ENCODE measurements around the gene SRMS.
"Not testable (repeated sequence)": the region's sequence is repeated elsewhere in the genome, so short reads cannot be mapped to it uniquely, and the experiment has no call there.

Gene SRMS

GRCh38 chr20:63522091-63522868 is 25.3 kb downstream of the SRMS start:
- no peak for DNase-seq (ENCODE audit: low spot score)

DNA sequence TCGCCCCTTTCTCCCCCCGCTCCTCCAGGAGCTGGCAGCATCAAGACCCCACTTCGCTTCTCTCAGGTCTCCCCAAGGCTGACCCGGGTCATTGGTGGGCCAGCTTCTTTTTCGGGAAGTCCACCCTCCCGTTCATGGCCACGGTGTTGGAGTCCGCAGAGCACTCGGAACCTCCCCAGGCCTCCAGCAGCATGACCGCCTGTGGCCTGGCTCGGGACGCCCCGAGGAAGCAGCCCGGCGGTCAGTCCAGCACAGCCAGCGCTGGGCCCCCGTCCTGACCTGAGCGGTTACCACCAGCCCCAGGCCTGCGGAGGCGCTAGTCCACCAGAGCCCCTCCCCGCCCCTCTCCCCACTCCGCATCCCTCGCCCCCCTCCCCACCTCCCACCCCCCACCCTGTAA is 25.9 kb downstream of the SRMS start:
- DNase-seq (ENCODE audit: low spot score): no peak

- no peak for DNase-seq (ENCODE audit: low spot score)
These were observed 26.5 kb downstream of the SRMS start for GRCh38 chr20:63520934-63521601.

DNA sequence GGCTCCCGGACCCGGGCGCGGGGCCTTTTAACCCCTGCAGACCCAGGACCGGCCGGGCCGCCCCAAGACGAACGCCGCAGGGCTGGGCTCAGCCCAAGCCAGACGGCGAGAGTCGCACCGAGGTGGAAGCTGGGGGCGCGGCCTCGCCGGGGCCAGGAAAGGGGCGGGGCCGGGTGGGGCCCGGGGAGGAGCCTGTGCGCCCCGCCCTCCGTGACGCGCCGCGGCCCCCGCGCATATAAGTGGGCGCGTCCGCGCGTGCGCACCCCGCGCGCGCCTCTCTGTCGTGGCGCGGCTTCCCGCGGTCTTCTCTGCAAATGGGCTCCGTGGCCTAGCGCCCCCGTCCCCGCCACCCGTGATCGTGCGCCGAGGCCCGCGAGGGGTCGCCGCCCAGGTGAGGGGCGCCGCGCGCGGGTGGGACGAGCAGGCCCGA is 27.0 kb downstream of the SRMS start, which contains the start of gene PPDPF:
Gene PPDPF (plus strand): TSS at position 262 of the 430 bp plus-strand sequence. CDS start 544 bp downstream, outside the sequence.
- DNase-seq (ENCODE audit: low spot score): peak; percentile 82

DNA sequence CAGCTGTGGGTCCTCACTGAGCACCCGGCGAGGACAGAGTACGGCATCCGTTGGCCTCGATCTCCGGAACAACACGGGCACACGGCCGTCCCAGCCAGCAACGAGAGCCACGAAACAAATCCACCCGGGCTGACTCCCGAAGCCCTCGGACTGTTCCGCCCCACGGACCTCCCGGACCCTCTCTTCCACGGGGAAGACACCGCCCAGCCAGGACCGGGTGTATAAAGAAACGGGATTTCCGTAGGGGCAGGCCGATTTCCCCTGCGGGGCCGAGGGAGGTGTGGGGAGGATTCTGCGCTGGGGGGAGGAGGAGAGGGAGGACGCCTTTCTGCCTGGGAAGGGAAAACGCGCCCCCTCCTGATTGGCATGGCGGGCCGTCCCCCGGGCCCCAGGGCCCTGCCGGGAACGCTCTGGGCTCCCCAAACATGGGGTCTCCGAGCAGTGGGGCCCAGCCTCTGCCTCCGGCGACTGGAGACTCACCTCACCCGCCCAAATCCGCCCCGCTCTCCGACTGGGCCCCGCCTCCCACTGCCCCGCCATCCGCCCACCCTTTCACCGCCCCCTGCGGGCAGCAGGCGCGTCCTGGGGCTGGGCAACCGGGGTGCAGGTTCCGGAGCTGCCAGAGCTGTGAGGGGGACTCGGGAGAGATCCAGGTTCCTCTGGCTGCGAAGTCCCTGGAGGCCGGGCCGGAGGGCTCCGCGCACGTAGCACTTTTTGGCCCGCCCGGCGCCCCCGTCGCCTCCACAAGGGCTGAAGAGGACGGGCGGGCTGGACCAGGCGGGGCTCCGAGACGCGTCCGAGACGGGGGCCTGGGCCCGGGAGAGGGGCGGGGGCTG is 27.7 kb downstream of the SRMS start:
- no peak for DNase-seq (ENCODE audit: low spot score)

GRCh38 chr20:63518946-63519667 is 28.4 kb downstream of the SRMS start:
- DNase-seq (ENCODE audit: low spot score): no peak

- DNase-seq (ENCODE audit: low spot score): no peak
These were observed 29.1 kb downstream of the SRMS start for GRCh38 chr20:63518351-63518861.

- DNase-seq (ENCODE audit: low spot score): no peak
These were observed 29.9 kb downstream of the SRMS start for GRCh38 chr20:63517376-63518309.

GRCh38 chr20:63514520-63514919 is 33.0 kb downstream of the SRMS start:
- DNase-seq (ENCODE audit: low spot score): not testable (repeated sequence)

- no peak for DNase-seq (ENCODE audit: low spot score)
These were observed 34.3 kb downstream of the SRMS start for GRCh38 chr20:63513207-63513606.

DNA sequence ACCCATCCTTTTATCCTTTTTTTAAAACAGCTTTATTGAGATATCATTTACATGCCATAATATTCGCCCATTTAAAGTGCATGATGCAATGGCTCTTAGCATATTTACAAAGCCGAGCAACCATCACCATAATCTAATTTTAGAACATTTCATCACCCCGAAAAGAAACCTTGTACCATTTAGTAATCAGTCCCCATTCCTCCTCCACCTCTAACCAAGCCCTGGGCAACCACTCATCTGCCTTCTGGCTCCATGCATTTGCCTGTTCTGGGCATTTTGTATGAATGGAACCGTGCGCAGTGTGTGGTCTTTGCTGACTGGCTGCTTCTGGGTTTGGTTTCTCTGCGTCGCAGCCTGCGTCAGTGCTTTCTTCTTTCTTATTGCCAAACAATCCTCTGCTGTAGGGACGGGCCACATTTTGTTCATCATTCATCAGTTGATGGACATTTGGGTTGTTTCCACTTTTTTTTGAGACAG is 38.4 kb downstream of the SRMS start:
- no peak for DNase-seq (ENCODE audit: low spot score)

DNA sequence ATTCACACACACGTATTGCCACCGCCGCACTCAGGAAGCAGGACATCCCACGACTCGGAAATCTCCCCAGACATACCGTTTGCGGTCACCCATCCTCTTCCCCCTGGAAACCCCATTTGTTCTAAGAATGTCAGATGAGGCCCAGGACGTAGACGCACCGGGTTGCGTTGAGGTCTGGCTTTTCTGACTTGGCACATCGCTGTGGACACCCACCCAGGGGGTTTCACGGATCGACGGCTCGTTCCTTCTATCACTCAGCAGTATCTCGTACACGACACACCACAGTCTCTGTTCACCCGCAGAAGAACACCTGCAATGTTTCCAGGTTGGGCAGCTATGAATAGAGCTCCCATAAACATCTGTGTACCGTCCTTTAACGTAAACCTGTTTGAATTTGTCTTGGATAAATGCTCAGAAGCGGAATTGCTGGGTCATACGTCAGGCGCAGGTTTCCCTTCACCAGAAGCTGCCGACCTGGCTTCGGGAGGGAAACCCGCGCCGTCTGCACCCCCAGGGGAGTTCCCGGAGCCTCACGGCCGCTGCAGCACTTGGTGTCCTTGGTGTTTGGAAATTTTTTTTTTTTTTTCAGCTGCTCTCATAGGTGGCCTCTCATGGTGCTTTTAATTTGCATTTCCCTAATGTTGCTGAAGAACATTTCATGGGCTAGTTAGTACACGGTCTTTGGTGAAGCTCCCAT is 39.3 kb downstream of the SRMS start:
- no peak for DNase-seq (ENCODE audit: low spot score)

- DNase-seq (ENCODE audit: low spot score): no peak
These were observed 40.3 kb downstream of the SRMS start for GRCh38 chr20:63507083-63507743.

DNA sequence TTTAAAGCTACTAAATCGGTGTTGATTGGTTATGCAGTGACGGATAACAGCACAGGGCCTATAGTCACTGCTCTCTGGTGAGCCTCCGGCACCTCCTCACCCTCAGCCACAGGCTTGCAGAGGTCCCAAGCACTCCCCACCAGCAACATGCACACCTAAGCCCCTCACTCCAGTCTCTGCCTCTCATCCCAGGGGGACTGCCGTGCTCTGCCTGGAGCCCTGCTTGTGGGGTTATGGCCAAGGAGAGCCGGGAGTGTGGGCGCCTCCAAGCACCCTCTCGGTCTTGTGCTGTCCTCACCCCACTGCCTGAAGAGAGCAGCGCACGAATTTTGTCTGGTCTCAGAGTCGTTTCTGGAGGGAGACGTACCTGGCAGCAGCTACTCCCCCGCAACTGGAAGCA is 41.8 kb downstream of the SRMS start:
- no peak for DNase-seq (ENCODE audit: low spot score)

GRCh38 chr20:63505281-63505680 is 42.3 kb downstream of the SRMS start:
- DNase-seq (ENCODE audit: low spot score): no peak

DNA sequence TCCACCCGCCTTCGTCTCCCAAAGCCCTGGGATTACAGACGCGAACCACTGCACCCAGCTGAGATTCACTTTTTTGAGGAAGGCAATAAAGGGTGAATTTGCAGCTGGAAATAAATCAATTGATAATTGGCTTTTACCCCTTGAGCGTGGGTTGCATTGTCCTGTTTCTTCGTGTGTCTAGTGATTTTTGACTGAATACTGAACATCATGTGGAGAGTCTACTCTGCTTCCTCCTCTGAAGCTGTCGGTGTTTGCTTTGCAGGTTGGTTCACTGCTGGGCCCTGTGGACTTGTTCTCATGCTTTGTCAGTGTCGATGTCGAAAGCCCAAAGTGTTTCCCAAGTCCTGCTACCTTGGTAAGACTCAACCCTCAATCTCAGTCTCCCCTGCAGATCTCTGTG is 42.9 kb downstream of the SRMS start:
- no peak for DNase-seq (ENCODE audit: low spot score)

DNA sequence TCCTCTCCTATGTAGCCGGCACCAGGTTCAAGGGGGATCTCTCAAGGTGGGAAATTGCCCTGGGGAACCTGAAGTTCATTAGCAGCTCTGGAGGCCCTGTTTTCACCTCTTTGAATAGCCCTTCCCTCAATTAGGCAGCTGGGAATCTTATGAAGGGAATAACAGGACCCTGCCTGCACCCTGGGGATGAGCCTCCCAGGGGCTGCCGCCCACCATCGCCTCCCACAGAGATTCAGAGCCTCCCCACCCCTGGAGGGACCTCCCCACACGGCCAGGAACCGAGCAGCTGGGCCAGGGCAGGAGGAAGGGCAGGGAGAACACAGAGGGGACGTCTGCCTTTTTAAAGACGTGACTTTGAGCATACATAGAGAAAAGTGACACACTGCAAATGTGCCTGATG is 44.0 kb downstream of the SRMS start:
- DNase-seq (ENCODE audit: low spot score): no peak

DNA sequence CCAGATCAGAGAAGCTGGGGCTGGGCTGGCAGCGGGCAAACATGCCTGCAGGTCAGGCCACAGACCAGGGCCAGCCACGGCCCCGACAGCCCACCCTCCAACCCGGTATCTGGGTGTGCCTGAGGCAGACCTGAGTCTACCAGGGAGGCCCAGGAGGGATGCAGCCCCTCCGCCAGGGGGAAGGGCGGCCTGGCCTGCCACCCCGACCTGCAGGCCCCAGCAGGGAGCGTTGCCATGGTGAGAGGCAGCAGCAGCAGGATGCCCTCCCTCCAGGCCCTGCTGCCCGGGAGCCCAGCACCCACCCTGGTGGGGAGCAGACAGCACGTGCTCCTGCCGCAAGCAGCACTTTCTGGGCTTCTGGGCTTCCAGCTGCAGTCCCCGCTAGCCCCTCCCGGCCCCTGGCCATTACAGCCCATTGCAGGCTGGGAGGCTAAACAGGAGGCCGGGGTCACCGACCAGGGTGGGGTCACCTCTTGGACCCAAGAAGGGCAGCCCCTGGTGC is 44.8 kb downstream of the SRMS start:
- no peak for DNase-seq (ENCODE audit: low spot score)

Data from cerebellar cortex (tissue), 1 donor.